Measurements from ENCODE around the gene CTSZ.
"Not testable (repeated sequence)": the region's sequence is repeated elsewhere in the genome, so short reads cannot be mapped to it uniquely, and the experiment has no call there.

Gene CTSZ

GRCh38 chr20:58978351-58979190 is 28.5 kb downstream of the CTSZ start:
- no peak for DNase-seq (ENCODE audit: low spot score)

DNA sequence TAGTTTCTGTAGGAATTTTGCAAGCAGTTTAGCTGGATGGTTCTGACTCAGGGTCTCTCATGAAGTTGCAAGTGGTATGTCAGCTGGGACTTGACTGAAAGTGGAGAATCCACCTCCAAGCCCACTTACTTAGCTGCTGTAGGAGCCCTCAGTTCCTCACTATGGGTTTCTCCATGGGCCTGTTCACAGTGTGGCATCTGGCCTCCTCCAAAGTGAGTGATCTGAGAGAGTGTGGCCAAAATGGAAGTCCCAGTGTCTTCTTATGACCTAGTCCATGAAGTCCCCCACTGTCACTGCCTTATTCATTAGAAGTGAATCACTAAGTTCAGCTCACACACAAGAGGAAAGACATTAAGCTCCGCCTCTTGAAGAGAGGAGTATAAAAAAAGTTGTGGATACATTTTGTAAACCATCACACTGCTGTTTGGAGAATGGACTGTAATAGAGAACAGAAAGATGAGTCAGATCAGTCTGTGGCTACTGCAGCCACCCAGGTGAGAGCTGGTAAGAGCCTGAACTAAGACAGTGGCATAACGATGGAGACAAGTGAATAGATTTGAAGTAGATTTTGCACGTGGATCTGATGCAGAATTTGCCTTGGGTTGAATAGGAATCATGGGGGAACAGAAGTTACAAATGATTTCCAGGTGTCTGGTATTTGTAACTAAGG is 30.9 kb downstream of the CTSZ start:
- DNase-seq (ENCODE audit: low spot score), result no peak

DNA sequence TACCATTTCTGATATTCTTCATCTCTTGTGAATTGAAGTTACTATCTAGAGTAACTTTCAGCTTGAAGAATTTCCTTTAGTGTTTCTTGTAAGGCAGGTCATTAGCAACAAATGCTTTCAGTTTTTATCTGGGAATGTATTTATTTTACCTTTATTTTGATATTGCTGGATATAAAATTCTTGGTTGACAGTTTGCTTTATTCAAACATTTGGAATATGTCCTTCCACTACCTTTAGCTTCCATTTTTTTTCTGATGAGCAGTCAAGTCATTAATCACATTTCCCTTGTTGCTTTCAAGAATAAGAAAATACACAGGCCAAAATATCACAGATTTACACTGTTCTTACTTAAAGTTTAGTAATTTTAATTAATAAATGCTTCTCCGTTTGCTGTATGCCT is 31.7 kb downstream of the CTSZ start:
- DNase-seq (ENCODE audit: low spot score), result no peak

GRCh38 chr20:58973866-58974265 is 33.2 kb downstream of the CTSZ start:
- no peak for DNase-seq (ENCODE audit: low spot score)

GRCh38 chr20:58973179-58973578 is 33.9 kb downstream of the CTSZ start:
- DNase-seq (ENCODE audit: low spot score), result no peak

GRCh38 chr20:58971429-58971828 is 35.6 kb downstream of the CTSZ start:
- no peak for DNase-seq (ENCODE audit: low spot score)

- no peak for DNase-seq (ENCODE audit: low spot score)
Measured at GRCh38 chr20:58970146-58970545, 36.9 kb downstream of the CTSZ start.

- DNase-seq (ENCODE audit: low spot score), result no peak
Measured at GRCh38 chr20:58969439-58969838, 37.6 kb downstream of the CTSZ start.

- no peak for DNase-seq (ENCODE audit: low spot score)
Measured at GRCh38 chr20:58967652-58968429, 39.2 kb downstream of the CTSZ start.

DNA sequence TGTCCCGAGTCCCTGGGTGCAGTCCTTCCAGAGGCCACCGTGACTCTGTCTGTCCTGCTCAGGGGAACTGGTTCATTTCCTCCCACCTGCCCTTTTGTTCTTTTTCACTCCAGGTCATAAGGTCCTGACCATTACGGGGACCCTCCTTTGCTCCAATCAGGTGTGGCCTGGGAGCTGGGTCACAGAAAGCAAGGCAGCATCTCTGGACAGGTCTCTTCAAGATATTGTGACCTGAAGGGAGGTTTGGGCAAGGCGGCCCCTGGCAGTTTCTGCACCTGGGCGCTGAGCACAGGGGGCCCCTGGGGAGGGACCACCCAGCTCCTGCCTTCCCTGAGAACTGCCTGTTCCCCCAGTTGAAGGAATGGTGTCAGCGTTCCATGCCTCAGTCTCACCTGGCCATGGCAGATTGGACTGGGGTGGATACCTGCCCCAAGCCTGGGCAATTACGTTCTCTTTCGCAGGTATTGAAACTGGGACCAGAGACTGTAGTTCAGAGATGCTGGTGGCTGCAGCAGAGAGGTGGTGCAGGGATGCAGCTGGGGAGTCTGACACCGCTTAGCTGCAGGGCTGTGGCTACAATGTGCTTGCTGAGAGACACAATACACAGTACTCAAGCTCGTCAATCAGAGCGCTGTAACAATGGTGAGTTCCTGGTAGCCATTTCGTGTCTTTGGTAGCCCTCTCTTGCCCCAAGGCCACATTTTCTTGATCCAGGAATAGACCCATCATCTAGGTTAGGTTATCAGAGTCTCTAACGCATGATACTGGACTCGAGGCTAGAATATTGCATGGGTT is 41.6 kb downstream of the CTSZ start:
- no peak for DNase-seq (ENCODE audit: low spot score)

GRCh38 chr20:58963922-58964321 is 43.1 kb downstream of the CTSZ start:
- DNase-seq (ENCODE audit: low spot score), result not testable (repeated sequence)

- DNase-seq (ENCODE audit: low spot score), result no peak
Measured at GRCh38 chr20:58963060-58963584, 43.9 kb downstream of the CTSZ start.

- DNase-seq (ENCODE audit: low spot score), result no peak
Measured at GRCh38 chr20:58959652-58960051, 47.4 kb downstream of the CTSZ start.

DNA sequence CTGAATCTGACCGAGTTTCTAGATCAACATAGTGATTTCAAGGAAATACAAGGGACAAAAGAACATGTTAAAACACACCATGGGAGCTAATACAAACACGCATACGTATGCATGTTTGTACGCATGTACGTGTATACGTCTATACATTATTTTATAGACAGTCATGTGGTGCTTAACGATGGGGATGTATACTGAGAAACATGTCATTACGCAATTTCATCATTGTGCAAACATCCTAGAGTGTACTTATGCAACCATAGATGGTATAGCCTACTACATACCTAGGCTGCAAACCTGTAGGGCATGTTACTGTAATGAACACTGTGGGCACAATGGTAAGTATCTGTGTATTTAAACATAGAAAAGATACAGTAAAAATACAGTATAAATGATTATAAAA is 51.0 kb downstream of the CTSZ start:
- DNase-seq (ENCODE audit: low spot score), result no peak

DNA sequence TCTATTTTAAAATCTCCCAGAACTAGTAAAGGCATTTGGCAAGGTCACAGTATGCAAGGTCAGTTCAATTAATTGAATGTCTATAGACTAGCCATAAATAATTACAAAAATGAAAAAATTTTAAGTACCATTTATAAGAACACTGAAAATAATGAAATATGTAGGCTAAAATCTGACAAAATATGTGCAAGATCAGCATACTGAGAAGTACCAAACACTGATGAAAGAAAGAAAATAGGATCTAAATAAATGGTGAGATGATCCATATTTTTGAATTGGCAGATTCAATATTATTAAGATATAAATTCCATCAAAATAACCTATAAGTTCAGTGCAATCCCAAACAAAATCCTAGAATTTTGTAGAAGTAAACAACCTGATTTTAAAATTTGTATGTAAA is 54.0 kb downstream of the CTSZ start:
- no peak for DNase-seq (ENCODE audit: low spot score)

DNA sequence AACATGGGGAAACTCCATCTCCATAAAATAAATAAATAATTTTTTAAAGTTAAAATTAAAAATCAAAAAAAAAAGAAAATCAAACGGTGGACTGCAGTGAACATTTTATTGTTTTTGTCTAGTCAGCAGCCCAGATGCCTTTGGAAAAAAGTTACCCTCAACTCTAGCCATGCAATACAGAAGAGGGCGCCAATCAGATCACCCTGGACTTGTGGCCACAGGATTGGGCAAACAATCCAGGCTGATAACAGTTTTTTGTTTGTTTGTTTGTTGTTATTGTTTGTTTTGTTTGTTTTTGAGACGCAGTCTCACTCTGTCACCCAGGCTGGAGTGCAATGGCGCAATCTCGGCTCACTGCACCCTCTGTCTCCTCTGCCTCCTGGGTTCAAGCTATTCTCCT is 56.5 kb downstream of the CTSZ start:
- DNase-seq (ENCODE audit: low spot score), result no peak

DNA sequence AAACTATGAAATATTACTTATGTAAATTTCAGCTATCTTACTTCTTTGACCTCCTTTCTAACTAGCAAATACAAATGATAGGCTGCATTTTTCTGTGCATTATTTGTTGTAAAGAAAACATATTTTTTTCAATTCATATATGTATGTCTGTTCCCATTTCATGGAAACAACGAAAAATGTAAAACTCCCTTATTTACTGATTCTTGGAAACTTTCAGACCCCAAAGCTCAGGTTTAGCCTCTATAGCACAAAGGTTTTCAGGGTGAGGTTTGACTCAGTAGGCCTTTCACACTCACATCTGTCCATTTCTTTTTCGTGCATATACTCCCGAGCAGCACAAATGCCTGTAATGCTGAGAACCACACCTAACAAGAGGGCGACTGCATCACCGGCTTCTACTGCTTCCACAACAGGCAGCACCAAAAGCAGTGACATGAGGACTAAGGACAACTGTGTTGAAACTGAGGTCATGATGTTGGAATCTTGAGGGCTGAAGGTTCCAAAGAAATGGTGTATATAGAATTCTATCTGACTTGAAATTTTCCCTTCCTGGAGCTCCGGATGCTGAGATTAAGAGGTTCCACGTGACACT is 59.2 kb downstream of the CTSZ start:
- DNase-seq (ENCODE audit: low spot score), result not testable (repeated sequence)

- no peak for DNase-seq (ENCODE audit: low spot score)
Measured at GRCh38 chr20:58945965-58946631, 61.0 kb downstream of the CTSZ start.
